Measurements from ENCODE around the gene BCL2L12.
"Not testable (repeated sequence)": the region's sequence is repeated elsewhere in the genome, so short reads cannot be mapped to it uniquely, and the experiment has no call there.

Gene BCL2L12

DNA sequence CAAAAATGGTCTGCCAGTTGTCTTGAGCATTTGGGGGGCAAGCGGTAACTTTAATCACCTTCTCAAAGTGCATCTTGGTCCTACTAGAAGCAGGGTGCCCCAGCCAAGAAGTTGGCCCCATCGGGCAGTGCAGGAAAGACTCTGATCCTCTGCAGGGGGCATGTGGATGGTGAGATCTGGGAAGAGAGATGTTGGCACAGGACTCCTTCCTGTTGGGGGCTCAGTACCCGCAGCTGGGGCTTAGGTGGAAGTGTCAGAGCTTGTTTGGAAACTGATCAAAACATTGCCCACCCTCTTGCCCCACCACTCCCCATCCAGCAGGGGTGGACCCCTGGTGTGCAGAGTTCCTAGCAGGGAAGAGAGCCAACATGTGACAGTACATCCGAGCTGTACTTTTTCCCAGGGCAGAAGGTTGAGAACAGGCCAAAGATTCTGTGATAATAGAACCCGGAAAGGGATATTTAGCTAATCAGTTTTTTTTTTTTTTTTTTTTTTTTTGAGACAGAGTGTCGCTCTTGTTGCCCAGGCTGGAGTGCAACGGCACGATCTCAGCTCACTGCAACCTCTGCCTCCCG, 34.6 kb upstream of the BCL2L12 start:
- Histone ChIP-seq H3K9me2 (replicated peaks; ENCODE audit: insufficient read depth, low read length) (no peaks in the 10 kb centered on the region), H4K20me1 (ENCODE audit: insufficient read depth, low read length) (no peaks in the 10 kb centered on the region), H3K27me3 (replicated peaks; ENCODE audit: insufficient read depth, low read length) (no peaks in the 10 kb centered on the region), H3K4me3 (ENCODE audit: low read length) (no peak overlapping the region), H3K9ac (ENCODE audit: low read length) (no peak overlapping the region), H2AFZ (ENCODE audit: low read length) (no peak overlapping the region), H3K9me3 (replicated peaks; ENCODE audit: insufficient read depth, low read length) (no peaks in the 10 kb centered on the region), H3K36me3 (replicated peaks; ENCODE audit: insufficient read depth, low read length) (no peaks in the 10 kb centered on the region), H3F3A (ENCODE audit: insufficient read depth, low read length) (no peaks in the 10 kb centered on the region), H3K4me2 (ENCODE audit: low read depth, low read length) (no peak overlapping the region), H3K4me1 (ENCODE audit: low read length) (no peaks in the 10 kb centered on the region), H3K79me2 (ENCODE audit: low read length) (no peaks in the 10 kb centered on the region), H3K27ac (ENCODE audit: low read length) (no peak overlapping the region)
- TF ChIP-seq EZH2phosphoT487 (IDR thresholded peaks at IDR 0.05; ENCODE audit: low read length) (no peak), EZH2 (optimal IDR thresholded peaks at IDR 0.05; ENCODE audit: low read depth, low read length) (no peak)
- TF ChIP-seq, protein P1, sequence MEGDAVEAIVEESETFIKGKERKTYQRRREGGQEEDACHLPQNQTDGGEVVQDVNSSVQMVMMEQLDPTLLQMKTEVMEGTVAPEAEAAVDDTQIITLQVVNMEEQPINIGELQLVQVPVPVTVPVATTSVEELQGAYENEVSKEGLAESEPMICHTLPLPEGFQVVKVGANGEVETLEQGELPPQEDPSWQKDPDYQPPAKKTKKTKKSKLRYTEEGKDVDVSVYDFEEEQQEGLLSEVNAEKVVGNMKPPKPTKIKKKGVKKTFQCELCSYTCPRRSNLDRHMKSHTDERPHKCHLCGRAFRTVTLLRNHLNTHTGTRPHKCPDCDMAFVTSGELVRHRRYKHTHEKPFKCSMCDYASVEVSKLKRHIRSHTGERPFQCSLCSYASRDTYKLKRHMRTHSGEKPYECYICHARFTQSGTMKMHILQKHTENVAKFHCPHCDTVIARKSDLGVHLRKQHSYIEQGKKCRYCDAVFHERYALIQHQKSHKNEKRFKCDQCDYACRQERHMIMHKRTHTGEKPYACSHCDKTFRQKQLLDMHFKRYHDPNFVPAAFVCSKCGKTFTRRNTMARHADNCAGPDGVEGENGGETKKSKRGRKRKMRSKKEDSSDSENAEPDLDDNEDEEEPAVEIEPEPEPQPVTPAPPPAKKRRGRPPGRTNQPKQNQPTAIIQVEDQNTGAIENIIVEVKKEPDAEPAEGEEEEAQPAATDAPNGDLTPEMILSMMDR (IDR thresholded peaks at IDR 0.05; ENCODE audit: low read length) = no peak
- DNase-seq = no peak

DNA sequence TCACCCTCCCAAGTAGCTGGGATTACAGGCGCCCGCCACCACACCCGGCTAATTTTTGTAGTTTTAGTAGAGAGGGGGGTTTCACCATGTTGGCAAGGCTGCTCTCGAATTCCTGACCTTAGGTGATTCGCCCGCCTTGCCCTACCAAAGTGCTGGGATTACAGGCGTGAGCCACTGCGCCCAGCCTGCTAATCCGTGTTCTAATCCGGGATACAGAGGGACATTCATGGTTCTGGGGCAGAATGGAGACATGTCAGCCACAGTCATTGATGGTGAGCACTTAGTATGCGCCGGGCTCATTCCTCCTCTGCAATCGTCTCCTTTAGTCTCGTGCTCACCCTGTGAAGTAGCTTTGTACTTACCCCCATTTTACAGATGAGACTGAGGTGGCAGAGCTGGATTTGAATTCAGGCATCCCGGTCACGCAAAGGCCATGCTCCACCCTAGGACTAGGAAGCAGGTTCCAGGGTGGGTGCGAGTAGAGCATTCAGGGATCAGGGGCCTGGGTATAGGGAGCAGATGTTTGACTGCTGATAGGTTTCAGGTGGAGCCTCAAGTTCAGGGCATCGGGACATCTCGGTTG, 34.0 kb upstream of the BCL2L12 start:
- Histone ChIP-seq H3K9me3 (replicated peaks; ENCODE audit: insufficient read depth, low read length) (no peaks in the 10 kb centered on the region), H3K9me2 (replicated peaks; ENCODE audit: insufficient read depth, low read length) (no peaks in the 10 kb centered on the region), H3K36me3 (replicated peaks; ENCODE audit: insufficient read depth, low read length) (no peaks in the 10 kb centered on the region), H4K20me1 (ENCODE audit: insufficient read depth, low read length) (no peaks in the 10 kb centered on the region), H3K79me2 (ENCODE audit: low read length) (no peaks in the 10 kb centered on the region), H2AFZ (ENCODE audit: low read length) (no peak overlapping the region), H3K9ac (ENCODE audit: low read length) (no peak overlapping the region), H3K4me2 (ENCODE audit: low read depth, low read length) (no peak overlapping the region), H3K4me1 (ENCODE audit: low read length) (no peaks in the 10 kb centered on the region), H3K27ac (ENCODE audit: low read length) (no peak overlapping the region), H3F3A (ENCODE audit: insufficient read depth, low read length) (no peaks in the 10 kb centered on the region), H3K4me3 (ENCODE audit: low read length) (no peak overlapping the region), H3K27me3 (replicated peaks; ENCODE audit: insufficient read depth, low read length) (no peaks in the 10 kb centered on the region)
- DNase-seq = no peak
- TF ChIP-seq EZH2 (optimal IDR thresholded peaks at IDR 0.05; ENCODE audit: low read depth, low read length) = no peak
- TF ChIP-seq, protein P1 (IDR thresholded peaks at IDR 0.05; ENCODE audit: low read length) = no peak
- no peak for TF ChIP-seq EZH2phosphoT487 (IDR thresholded peaks at IDR 0.05; ENCODE audit: low read length)

DNA sequence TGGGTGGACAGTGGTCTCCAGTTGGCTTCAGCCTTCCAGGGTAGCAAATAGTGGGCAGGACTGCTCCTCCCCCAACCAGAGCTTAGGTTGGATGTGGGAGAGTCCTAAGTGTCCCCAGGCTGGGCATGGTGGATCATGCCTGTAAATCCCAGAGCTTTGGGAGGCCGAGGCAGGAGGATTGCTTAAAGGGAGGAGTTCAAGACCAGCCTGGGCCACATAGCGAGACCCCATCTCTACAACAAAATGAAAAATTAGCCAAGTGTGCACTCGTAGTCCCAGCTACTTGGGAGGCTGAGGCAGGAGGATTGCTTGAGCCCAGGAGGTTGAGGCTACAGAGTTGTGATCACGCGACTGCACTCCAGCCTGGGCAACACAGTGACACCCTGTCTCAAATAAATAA, 33.2 kb upstream of the BCL2L12 start:
- no peak for DNase-seq
- Histone ChIP-seq H3K4me1 (ENCODE audit: low read length) (no peaks in the 10 kb centered on the region), H3F3A (ENCODE audit: insufficient read depth, low read length) (no peaks in the 10 kb centered on the region), H3K4me3 (ENCODE audit: low read length) (no peak overlapping the region), H3K9me2 (replicated peaks; ENCODE audit: insufficient read depth, low read length) (no peaks in the 10 kb centered on the region), H3K9me3 (replicated peaks; ENCODE audit: insufficient read depth, low read length) (no peaks in the 10 kb centered on the region), H2AFZ (ENCODE audit: low read length) (no peak overlapping the region), H3K79me2 (ENCODE audit: low read length) (no peaks in the 10 kb centered on the region), H4K20me1 (ENCODE audit: insufficient read depth, low read length) (no peaks in the 10 kb centered on the region), H3K9ac (ENCODE audit: low read length) (no peak overlapping the region), H3K27me3 (replicated peaks; ENCODE audit: insufficient read depth, low read length) (no peaks in the 10 kb centered on the region), H3K27ac (ENCODE audit: low read length) (no peak overlapping the region), H3K4me2 (ENCODE audit: low read depth, low read length) (no peak overlapping the region), H3K36me3 (replicated peaks; ENCODE audit: insufficient read depth, low read length) (no peaks in the 10 kb centered on the region)
- TF ChIP-seq EZH2phosphoT487 (IDR thresholded peaks at IDR 0.05; ENCODE audit: low read length) = no peak
- TF ChIP-seq EZH2 (optimal IDR thresholded peaks at IDR 0.05; ENCODE audit: low read depth, low read length) = no peak
- TF ChIP-seq, protein P1 (IDR thresholded peaks at IDR 0.05; ENCODE audit: low read length) = no peak

DNA sequence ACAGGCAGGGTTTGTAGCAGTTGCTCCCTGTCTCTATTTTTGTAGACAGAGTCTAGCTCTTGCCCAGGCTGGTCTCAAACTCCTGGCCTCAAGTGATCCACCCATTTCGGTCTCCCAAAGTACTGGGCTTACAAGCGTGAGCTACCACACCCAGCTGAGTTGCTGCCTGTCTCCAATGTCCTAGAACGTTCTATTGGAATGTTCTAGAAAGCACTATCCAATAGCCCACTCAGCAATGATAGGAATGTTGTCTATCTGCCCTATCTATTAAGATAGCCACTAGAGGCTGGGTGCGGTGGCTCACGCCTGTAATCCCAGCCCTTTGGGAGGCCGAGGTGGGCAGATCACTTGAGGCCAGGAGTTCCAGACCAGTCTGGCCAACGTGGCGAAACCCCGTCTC, 32.5 kb upstream of the BCL2L12 start:
- not testable (repeated sequence) for H3K9ac ChIP-seq (ENCODE audit: low read length); H2AFZ ChIP-seq (ENCODE audit: low read length); H3K4me1 ChIP-seq (ENCODE audit: low read length); H3K27ac ChIP-seq (ENCODE audit: low read length); H3K36me3 ChIP-seq (replicated peaks; ENCODE audit: insufficient read depth, low read length); H3K4me2 ChIP-seq (ENCODE audit: low read depth, low read length); H3K4me3 ChIP-seq (ENCODE audit: low read length); H3F3A ChIP-seq (ENCODE audit: insufficient read depth, low read length); H4K20me1 ChIP-seq (ENCODE audit: insufficient read depth, low read length); H3K9me2 ChIP-seq (replicated peaks; ENCODE audit: insufficient read depth, low read length); H3K9me3 ChIP-seq (replicated peaks; ENCODE audit: insufficient read depth, low read length); H3K79me2 ChIP-seq (ENCODE audit: low read length); DNase-seq; H3K27me3 ChIP-seq (replicated peaks; ENCODE audit: insufficient read depth, low read length)

Data from MM.1S (cell line).